Measurements from ENCODE around the gene ICAM2. TPM values are rescaled to one million over a fixed set of nuclear protein-coding genes. Genes with fewer than 3 reads are reported as not detected.
A peak's percentile ranks its signal among the peaks of the same experiment; 100 is the strongest.
"Not testable (repeated sequence)": the region's sequence is repeated elsewhere in the genome, so short reads cannot be mapped to it uniquely, and the experiment has no call there.

The ICAM2 gene
- total RNA-seq, 1 experiment from 2014 or later = 7.7 TPM

- DNase-seq (ENCODE audit: low read depth) = no peak
These were observed 22.9 kb downstream of the ICAM2 start for GRCh38 chr17:63997341-63998048.

GRCh38 chr17:63996430-63997182, 23.8 kb downstream of the ICAM2 start:
- DNase-seq (ENCODE audit: low read depth) = no peak

GRCh38 chr17:63995626-63996025, 24.8 kb downstream of the ICAM2 start:
- no peak for DNase-seq (ENCODE audit: low read depth)

DNA sequence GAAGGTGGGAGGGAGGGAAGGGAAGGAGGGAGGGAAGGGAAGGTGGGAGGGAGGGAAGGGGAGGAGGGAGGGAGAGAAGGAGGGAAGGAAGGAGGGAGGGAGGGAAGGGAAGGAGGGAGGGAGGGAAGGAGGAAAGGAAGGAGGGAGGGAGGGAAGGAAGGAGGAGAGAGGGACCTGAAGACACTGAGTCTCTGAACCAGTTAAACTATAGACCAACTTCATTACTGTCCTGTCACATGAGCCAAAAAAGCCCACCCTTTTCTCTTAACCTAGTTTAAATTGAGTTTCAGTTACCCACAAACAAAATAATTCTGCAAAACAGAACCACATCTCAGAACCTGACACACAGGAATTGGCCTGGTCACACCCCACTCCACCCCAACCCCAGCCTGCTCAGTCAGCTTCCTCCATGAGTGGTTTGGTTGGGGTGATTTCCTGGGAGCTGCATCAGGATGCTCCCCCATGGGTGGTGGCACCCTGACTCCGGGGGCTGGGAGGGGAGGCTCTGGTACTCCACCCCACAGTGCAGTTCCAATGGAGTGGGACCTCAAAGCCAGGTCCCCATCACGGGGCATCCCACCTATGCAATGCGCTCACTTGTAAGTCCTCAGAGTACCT, 27.0 kb downstream of the ICAM2 start:
- DNase-seq (ENCODE audit: low read depth) = no peak

DNA sequence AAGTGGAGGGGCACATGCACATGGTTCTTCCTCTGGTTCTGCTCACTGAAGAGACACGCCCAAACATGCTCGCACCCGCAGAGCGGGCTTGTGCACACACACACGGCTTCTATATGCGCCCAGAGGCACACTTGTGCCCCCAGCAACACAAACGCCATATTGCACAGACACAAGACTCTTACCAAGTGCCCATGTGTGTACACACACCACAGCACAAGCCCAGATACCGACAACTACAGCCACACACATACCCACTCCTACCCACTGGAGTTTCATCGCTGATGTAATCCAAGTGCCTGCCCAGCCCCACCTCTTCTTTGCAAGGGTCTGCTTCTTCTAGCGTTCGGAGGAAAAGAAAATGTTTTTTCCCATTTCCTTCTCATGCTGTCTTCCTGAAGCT, 28.8 kb downstream of the ICAM2 start:
- no peak for DNase-seq (ENCODE audit: low read depth)

GRCh38 chr17:63989622-63990345, 30.6 kb downstream of the ICAM2 start:
- DNase-seq (ENCODE audit: low read depth) = no peak

GRCh38 chr17:63988741-63989621, 31.5 kb downstream of the ICAM2 start:
- no peak for DNase-seq (ENCODE audit: low read depth)

- no peak for DNase-seq (ENCODE audit: low read depth)
These were observed 32.3 kb downstream of the ICAM2 start for GRCh38 chr17:63988127-63988478.

- no peak for DNase-seq (ENCODE audit: low read depth)
These were observed 33.0 kb downstream of the ICAM2 start for GRCh38 chr17:63987221-63988126.

DNA sequence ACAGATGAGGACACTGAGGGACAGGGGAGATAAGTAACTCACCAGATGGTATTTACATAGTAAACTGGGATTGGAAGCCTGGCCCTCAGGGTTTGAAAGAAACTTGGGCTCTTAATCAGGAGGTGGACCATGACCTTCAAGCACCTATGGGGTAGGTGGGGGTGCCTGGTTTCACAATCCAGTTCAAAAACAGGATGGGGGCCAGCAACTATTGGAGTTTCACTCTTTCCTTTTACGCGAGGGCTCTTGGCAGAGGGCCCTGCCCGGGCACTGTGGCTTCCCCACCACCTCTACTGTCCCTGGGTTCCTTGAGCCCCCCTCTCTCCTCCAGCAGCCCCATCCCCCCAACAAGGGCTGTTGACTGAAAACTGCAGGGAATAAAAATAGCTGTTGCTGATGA, 33.6 kb downstream of the ICAM2 start:
- DNase-seq (ENCODE audit: low read depth) = no peak

GRCh38 chr17:63985387-63986140, 34.9 kb downstream of the ICAM2 start:
- DNase-seq (ENCODE audit: low read depth) = no peak

DNA sequence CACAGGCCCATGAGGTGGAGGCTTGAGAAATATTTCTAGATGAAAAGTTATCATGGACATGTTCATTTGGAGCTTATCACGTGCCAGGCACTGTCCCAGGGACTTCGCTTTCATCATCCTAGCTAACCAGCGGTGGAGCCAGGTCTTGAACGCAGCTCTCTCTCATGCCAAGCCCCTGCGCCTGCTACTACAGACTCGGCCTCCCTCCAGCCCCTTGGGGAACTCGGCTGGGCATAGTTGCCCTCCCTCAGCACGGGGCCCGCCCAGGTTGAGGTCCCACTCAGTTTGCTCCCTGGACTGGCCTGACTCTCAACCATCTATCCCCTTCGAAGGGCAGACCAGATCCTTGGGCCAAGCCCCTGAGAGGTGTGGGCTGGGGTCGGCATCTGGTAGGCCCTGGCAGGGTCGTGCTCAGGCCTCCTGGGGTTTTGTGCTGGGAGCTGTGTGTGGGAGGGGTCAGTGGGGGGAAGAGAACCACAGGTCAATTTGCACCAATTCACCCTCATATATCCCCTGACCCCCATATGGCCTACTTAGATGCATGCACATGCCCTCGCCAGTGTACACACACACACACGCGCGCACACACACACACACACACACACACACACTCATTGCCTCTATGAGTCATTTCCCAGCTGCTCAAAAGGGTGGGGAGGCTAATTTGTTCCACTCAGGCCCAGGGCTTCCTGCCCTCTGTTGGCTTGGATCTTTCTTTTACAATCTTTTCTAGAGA, 35.6 kb downstream of the ICAM2 start:
- peak; percentile 80 for DNase-seq (ENCODE audit: low read depth)

DNA sequence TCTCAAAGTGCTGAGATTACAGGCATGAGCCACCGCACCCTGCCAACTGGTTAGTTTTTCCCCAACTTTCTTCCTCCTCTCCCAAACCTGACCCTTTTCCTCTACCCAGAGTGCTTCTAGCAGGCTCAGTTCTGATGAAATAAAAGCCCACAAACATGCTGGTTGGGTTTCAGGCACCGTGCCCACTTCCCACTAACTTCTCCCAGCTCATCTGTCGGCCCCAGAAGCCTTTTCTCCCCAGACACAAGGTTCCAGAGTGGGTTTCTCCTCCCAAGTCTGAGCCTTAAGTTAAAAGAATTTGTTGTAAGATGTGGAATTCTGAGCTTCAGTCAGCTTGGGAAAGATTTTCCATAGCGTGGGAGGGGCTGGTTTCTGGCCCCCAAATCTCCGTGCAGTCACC, 36.2 kb downstream of the ICAM2 start:
- no peak for DNase-seq (ENCODE audit: low read depth)

DNA sequence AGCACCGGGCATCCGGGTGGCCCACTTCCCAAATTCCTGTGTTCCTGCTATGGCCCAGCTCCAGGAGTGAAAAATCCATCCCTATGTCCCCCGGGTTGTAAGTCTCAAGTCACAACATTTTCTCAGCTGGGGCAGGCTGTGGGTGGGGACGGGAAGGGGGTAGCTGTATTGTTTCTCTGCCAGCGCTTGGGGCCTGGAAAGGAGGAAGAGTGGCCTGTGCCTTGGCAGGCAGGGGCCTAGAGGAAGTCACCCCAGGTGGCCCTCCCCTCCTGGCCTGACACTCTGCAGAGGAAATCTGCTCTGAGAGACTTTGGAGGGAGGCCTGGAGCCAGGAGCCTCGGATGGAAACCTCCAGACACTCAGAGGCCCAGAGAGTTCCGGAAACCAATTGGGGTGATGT, 37.1 kb downstream of the ICAM2 start:
- DNase-seq (ENCODE audit: low read depth) = no peak

DNA sequence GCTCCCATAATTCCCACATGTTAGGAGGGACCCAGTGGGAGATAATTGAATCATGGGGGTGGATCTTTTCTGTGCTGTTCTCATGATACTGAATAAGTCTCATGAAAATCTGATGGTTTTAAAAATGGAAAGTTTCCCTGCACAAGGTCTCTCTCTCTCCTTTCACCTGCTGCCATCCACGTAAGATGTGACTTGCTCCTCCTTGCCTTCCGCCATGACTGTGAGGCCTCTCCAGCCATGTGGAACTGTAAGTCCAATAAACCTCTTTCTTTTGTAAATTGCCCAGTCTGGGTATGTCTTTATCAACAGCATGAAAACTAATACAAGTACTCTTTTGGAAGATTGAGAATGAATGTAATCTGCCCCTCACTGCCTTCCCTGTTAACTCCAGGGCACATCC, 37.8 kb downstream of the ICAM2 start:
- not testable (repeated sequence) for DNase-seq (ENCODE audit: low read depth)

GRCh38 chr17:63978272-63979200, 41.9 kb downstream of the ICAM2 start:
- DNase-seq (ENCODE audit: low read depth) = no peak

DNA sequence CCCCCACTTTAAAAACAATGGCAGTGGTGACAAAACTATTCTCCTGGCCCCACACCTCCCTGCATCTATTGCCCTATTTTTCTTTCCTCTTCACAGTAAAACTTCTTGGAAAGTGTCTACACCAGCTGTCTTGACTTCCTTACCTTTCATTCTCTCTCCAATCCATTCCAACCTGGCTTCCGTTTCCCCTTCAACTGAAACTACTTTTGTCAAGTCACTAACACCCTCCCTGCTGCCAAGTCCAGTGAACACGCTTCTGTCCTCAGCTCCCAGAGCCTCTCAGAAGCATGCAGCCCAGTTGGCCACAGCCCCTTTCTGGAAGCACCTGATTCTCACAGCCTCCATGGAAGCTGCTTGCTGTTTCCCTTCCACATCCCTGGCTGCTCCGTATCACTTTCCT, 43.7 kb downstream of the ICAM2 start:
- no peak for DNase-seq (ENCODE audit: low read depth)
